BLaER1 (cell line): ENCODE data around the gene NKIRAS2.
"Not testable (repeated sequence)": the region's sequence is repeated elsewhere in the genome, so short reads cannot be mapped to it uniquely, and the experiment has no call there.

Source experiments
- H3K27ac ChIP-seq: shearing (Covaris generic); formaldehyde crosslinking; 2 replicates; pipeline ENCODE4 v1.8.1; 2022
- H3K27me3 ChIP-seq: shearing (Covaris generic); formaldehyde crosslinking; 2 replicates; pipeline ENCODE4 v1.8.1; 2022
- H3K36me3 ChIP-seq: shearing (Covaris generic); formaldehyde crosslinking; 2 replicates; pipeline ENCODE4 v1.8.1; 2022
- H3K4me1 ChIP-seq: shearing (Covaris generic); formaldehyde crosslinking; 2 replicates; pipeline ENCODE4 v1.8.1; 2022
- H3K4me2 ChIP-seq: shearing (Covaris generic); formaldehyde crosslinking; 2 replicates; pipeline ENCODE4 v1.8.1; 2022
- H3K4me3 ChIP-seq: shearing (Covaris generic); formaldehyde crosslinking; 2 replicates; pipeline ENCODE4 v1.8.1; 2022
- H3K9ac ChIP-seq: shearing (Covaris generic); formaldehyde crosslinking; 2 replicates; pipeline ENCODE4 v1.8.1; 2022
- H3K9me3 ChIP-seq: shearing (Covaris generic); formaldehyde crosslinking; 2 replicates; pipeline ENCODE4 v1.8.1; 2022
- H4K20me1 ChIP-seq: shearing (Covaris generic); formaldehyde crosslinking; 2 replicates; pipeline ENCODE4 v1.8.1; 2022
- Cebpa-rat ChIP-seq: shearing (Covaris generic); IDR thresholded peaks from 2 replicates; pipeline ENCODE4 v1.8.1; 2022

The NKIRAS2 gene

GRCh38 chr17:42010898-42011516, 8.9 kb upstream of the NKIRAS2 start:
- no peaks in the 10 kb centered on the region for H3K9me3 ChIP-seq
- H3K27ac ChIP-seq = no peak overlapping the region
- no peak overlapping the region for H3K4me2 ChIP-seq
- no peak overlapping the region for H3K9ac ChIP-seq
- H3K36me3 ChIP-seq = peaks cover 66% of the 10 kb centered on the region
- peaks cover 15% of the 10 kb centered on the region for H3K4me1 ChIP-seq
- TF ChIP-seq Cebpa-rat = no peak
- peaks cover 94% of the 10 kb centered on the region for H4K20me1 ChIP-seq
- H3K27me3 ChIP-seq = no peaks in the 10 kb centered on the region
- H3K4me3 ChIP-seq = no peak overlapping the region

GRCh38 chr17:42012363-42012762, 7.5 kb upstream of the NKIRAS2 start:
- Histone ChIP-seq H3K36me3 (peaks cover 59% of the 10 kb centered on the region), H3K4me1 (peaks cover 20% of the 10 kb centered on the region), H4K20me1 (peaks cover 80% of the 10 kb centered on the region)
- not testable (repeated sequence) for H3K27ac ChIP-seq, H3K9me3 ChIP-seq, H3K4me3 ChIP-seq, H3K4me2 ChIP-seq, H3K9ac ChIP-seq, H3K27me3 ChIP-seq

- H3K27me3 ChIP-seq, H3K4me2 ChIP-seq, H3K9ac ChIP-seq, H3K4me3 ChIP-seq, H3K9me3 ChIP-seq, H3K27ac ChIP-seq: not testable (repeated sequence)
- Histone ChIP-seq H3K36me3 (peaks cover 46% of the 10 kb centered on the region), H3K4me1 (peaks cover 30% of the 10 kb centered on the region), H4K20me1 (peaks cover 67% of the 10 kb centered on the region)
These were observed 6.2 kb upstream of the NKIRAS2 start for GRCh38 chr17:42013740-42014139.

- H3K4me3 ChIP-seq = peak overlapping the region; percentile 94
These were observed 3.5 kb upstream of the NKIRAS2 start for GRCh38 chr17:42016411-42016831.

GRCh38 chr17:42016941-42017865, 2.7 kb upstream of the NKIRAS2 start, which contains the start of gene DNAJC7:
Gene DNAJC7 (minus strand): TSS chr17:42017439. CDS start chr17:42017416, 23 bp downstream.
- Histone ChIP-seq H3K4me2 (peak within 1 kb of the TSS; percentile 82), H3K9me3 (no peaks in the 10 kb centered on the region), H3K4me1 (peaks cover 44% of the 10 kb centered on the region), H3K27me3 (no peaks in the 10 kb centered on the region), H3K27ac (peak within 1 kb of the TSS; percentile 98), H4K20me1 (peaks cover 32% of the 10 kb centered on the region), H3K9ac (peak within 1 kb of the TSS; percentile 99), H3K36me3 (peaks cover 22% of the 10 kb centered on the region), H3K4me3 (peak within 1 kb of the TSS; percentile 94)
- no peak for TF ChIP-seq Cebpa-rat

More at GRCh38 chr17:42016411-42016831, 3.5 kb upstream of the NKIRAS2 start:
- H3K4me1 ChIP-seq = peaks cover 41% of the 10 kb centered on the region
- no peaks in the 10 kb centered on the region for H3K9me3 ChIP-seq
- H4K20me1 ChIP-seq = peaks cover 40% of the 10 kb centered on the region
- peak overlapping the region; percentile 82 for H3K4me2 ChIP-seq
- H3K27me3 ChIP-seq = no peaks in the 10 kb centered on the region
- H3K9ac ChIP-seq = peak overlapping the region; percentile 99
- TF ChIP-seq Cebpa-rat = no peak
- peaks cover 22% of the 10 kb centered on the region for H3K36me3 ChIP-seq
- H3K27ac ChIP-seq = peak overlapping the region; percentile 98

GRCh38 chr17:42017866-42018200, 2.1 kb upstream of the NKIRAS2 start:
- H3K9me3 ChIP-seq = no peaks in the 10 kb centered on the region
- H3K9ac ChIP-seq = peak overlapping the region; percentile 99
- TF ChIP-seq Cebpa-rat = no peak
- peaks cover 44% of the 10 kb centered on the region for H3K4me1 ChIP-seq
- peaks cover 26% of the 10 kb centered on the region for H4K20me1 ChIP-seq
- peak overlapping the region; percentile 82 for H3K4me2 ChIP-seq
- H3K36me3 ChIP-seq = peaks cover 22% of the 10 kb centered on the region
- no peaks in the 10 kb centered on the region for H3K27me3 ChIP-seq
- peak overlapping the region; percentile 98 for H3K27ac ChIP-seq
- peak overlapping the region; percentile 94 for H3K4me3 ChIP-seq

- peaks cover 44% of the 10 kb centered on the region for H3K4me1 ChIP-seq
- TF ChIP-seq Cebpa-rat = no peak
- H4K20me1 ChIP-seq = peaks cover 21% of the 10 kb centered on the region
- no peaks in the 10 kb centered on the region for H3K27me3 ChIP-seq
- H3K4me3 ChIP-seq = peak overlapping the region; percentile 94; the same call in 1 of the 2 replicates
- no peaks in the 10 kb centered on the region for H3K9me3 ChIP-seq
- no peak overlapping the region for H3K27ac ChIP-seq
- H3K9ac ChIP-seq = no peak overlapping the region
- H3K36me3 ChIP-seq = peaks cover 22% of the 10 kb centered on the region
- H3K4me2 ChIP-seq = peak overlapping the region; percentile 82
These were observed 1.6 kb upstream of the NKIRAS2 start for GRCh38 chr17:42018339-42018738.

GRCh38 chr17:42018988-42019387, 902 bp upstream of the NKIRAS2 start:
- H3K27ac ChIP-seq = no peak overlapping the region

GRCh38 chr17:42020845-42021244, 955 bp downstream of the NKIRAS2 start:
- peaks cover 48% of the 10 kb centered on the region for H3K4me1 ChIP-seq
- H3K9ac ChIP-seq = peak overlapping the region; percentile 93
- peak overlapping the region; percentile 95 for H3K4me3 ChIP-seq
- peak overlapping the region; percentile 90 for H3K27ac ChIP-seq
- peak overlapping the region; percentile 97 for H3K4me2 ChIP-seq
- H3K36me3 ChIP-seq = peaks cover 38% of the 10 kb centered on the region
- H4K20me1 ChIP-seq, H3K27me3 ChIP-seq, H3K9me3 ChIP-seq: not testable (repeated sequence)

More at GRCh38 chr17:42018988-42019387, 902 bp upstream of the NKIRAS2 start:
- Histone ChIP-seq H3K36me3 (peaks cover 27% of the 10 kb centered on the region), H3K4me3 (no peak overlapping the region), H3K4me1 (peaks cover 47% of the 10 kb centered on the region), H4K20me1 (peaks cover 14% of the 10 kb centered on the region; the same call in 1 of the 2 replicates), H3K4me2 (no peak overlapping the region), H3K27me3 (no peaks in the 10 kb centered on the region), H3K9ac (no peak overlapping the region), H3K9me3 (no peaks in the 10 kb centered on the region)
- TF ChIP-seq Cebpa-rat = no peak
